Activated T-cell treated with anti-CD3 and anti-CD28 coated beads, Interleukin-2, amount 50 U/mL, for 4 hours (primary cell): ENCODE measurements around the gene CSNK2A2. TPM values are rescaled to one million over a fixed set of nuclear protein-coding genes. Genes with fewer than 3 reads are reported as not detected.
A peak's percentile ranks its signal among the peaks of the same experiment; 100 is the strongest.

ENCODE experiments used
- ATAC-seq, 2 donors: fragments of 200-7000 bp; cut with Tn5 transposase; one replicate each; pipeline ENCODE4 v1.10.0; 2021
- DNase-seq: peaks from one replicate; pipeline ENCODE4 v3.0.0-alpha.2; 2020
- H3K27me3 Mint-ChIP-seq: one replicate; pipeline ENCODE4 v1.8.0; 2021; ENCODE audit warnings: low read depth, mixed read lengths
- H3K36me3 Mint-ChIP-seq: one replicate; pipeline ENCODE4 v1.8.0; 2022; ENCODE audit warnings: mixed read lengths; ENCODE audit not compliant: insufficient read depth
- H3K4me1 Mint-ChIP-seq: one replicate; pipeline ENCODE4 v1.8.0; 2021; ENCODE audit warnings: low read depth, mixed read lengths
- H3K4me3 Mint-ChIP-seq: one replicate; pipeline ENCODE4 v1.8.0; 2021; ENCODE audit warnings: mild to moderate bottlenecking, moderate library complexity, mixed read lengths
- H3K9me3 Mint-ChIP-seq: one replicate; pipeline ENCODE4 v1.8.0; 2021; ENCODE audit warnings: mixed read lengths
- total RNA-seq, 3 donors: library from RNA; stranded (reverse); gene quantifications; one replicate each; pipeline ENCODE4 v1.2.1, GENCODE V29; 2021

The CSNK2A2 gene
- total RNA-seq, 3 donors from 2014 or later, result 94.9 to 100 (median 95.2) TPM

- Mint-ChIP-seq H3K4me1 (no peaks in the 10 kb centered on the region), H3K9me3 (peaks cover 10% of the 10 kb centered on the region), H3K4me3 (no peak overlapping the region), H3K36me3 (peaks cover 24% of the 10 kb centered on the region), H3K27me3 (no peaks in the 10 kb centered on the region)
- no peak for DNase-seq
- ATAC-seq, result no peak
Measured at GRCh38 chr16:58138852-58139251, 59.1 kb downstream of the CSNK2A2 start.

- Mint-ChIP-seq H3K4me1 (no peaks in the 10 kb centered on the region), H3K9me3 (peaks cover 10% of the 10 kb centered on the region), H3K4me3 (no peak overlapping the region), H3K36me3 (peaks cover 20% of the 10 kb centered on the region), H3K27me3 (no peaks in the 10 kb centered on the region)
- no peak for DNase-seq
- no peak for ATAC-seq
Measured at GRCh38 chr16:58137581-58137980, 60.3 kb downstream of the CSNK2A2 start.

GRCh38 chr16:58129097-58129936 is 68.6 kb downstream of the CSNK2A2 start, which contains the start of gene CFAP20:
Gene CFAP20, minus strand, starts transcription at chr16:58129381. Its CDS starts 266 bp downstream, at chr16:58129115.
- DNase-seq, result peak; percentile 94
- peaks cover 42% of the 10 kb centered on the region for H3K4me1 Mint-ChIP-seq
- H3K36me3 Mint-ChIP-seq, result no peaks in the 10 kb centered on the region
- no peaks in the 10 kb centered on the region for H3K9me3 Mint-ChIP-seq
- no peaks in the 10 kb centered on the region for H3K27me3 Mint-ChIP-seq
- peak within 1 kb of the TSS; percentile 83 for H3K4me3 Mint-ChIP-seq
- ATAC-seq, result peak; percentile 94

- Mint-ChIP-seq H3K27me3 (no peaks in the 10 kb centered on the region), H3K9me3 (no peaks in the 10 kb centered on the region), H3K36me3 (no peaks in the 10 kb centered on the region), H3K4me3 (peak overlapping the region; percentile 83), H3K4me1 (peaks cover 48% of the 10 kb centered on the region)
- DNase-seq (peak; percentile 6), ATAC-seq (peak; percentile 9 to 10)
Measured at GRCh38 chr16:58128711-58129096, 69.2 kb downstream of the CSNK2A2 start.

- Mint-ChIP-seq H3K4me3 (peak overlapping the region; percentile 83), H3K36me3 (no peaks in the 10 kb centered on the region), H3K9me3 (no peaks in the 10 kb centered on the region), H3K27me3 (no peaks in the 10 kb centered on the region), H3K4me1 (peaks cover 50% of the 10 kb centered on the region)
- no peak for ATAC-seq
- no peak for DNase-seq
Measured at GRCh38 chr16:58128181-58128631, 69.7 kb downstream of the CSNK2A2 start.

GRCh38 chr16:58127634-58128033 is 70.3 kb downstream of the CSNK2A2 start:
- H3K4me1 Mint-ChIP-seq, result peaks cover 51% of the 10 kb centered on the region
- DNase-seq, result no peak

GRCh38 chr16:58127033-58127556 is 70.8 kb downstream of the CSNK2A2 start:
- DNase-seq, result no peak
- ATAC-seq, result no peak
- peak overlapping the region; percentile 83 for H3K4me3 Mint-ChIP-seq
- H3K27me3 Mint-ChIP-seq, result no peaks in the 10 kb centered on the region
- H3K36me3 Mint-ChIP-seq, result no peaks in the 10 kb centered on the region
- H3K9me3 Mint-ChIP-seq, result no peaks in the 10 kb centered on the region
- peaks cover 53% of the 10 kb centered on the region for H3K4me1 Mint-ChIP-seq

More at GRCh38 chr16:58127634-58128033, 70.3 kb downstream of the CSNK2A2 start:
- peak overlapping the region; percentile 83 for H3K4me3 Mint-ChIP-seq
- no peaks in the 10 kb centered on the region for H3K27me3 Mint-ChIP-seq
- no peak for ATAC-seq
- no peaks in the 10 kb centered on the region for H3K9me3 Mint-ChIP-seq
- H3K36me3 Mint-ChIP-seq, result no peaks in the 10 kb centered on the region

GRCh38 chr16:58126451-58126961 is 71.4 kb downstream of the CSNK2A2 start:
- H3K4me3 Mint-ChIP-seq, result peak overlapping the region; percentile 83
- no peaks in the 10 kb centered on the region for H3K27me3 Mint-ChIP-seq
- ATAC-seq (no peak), DNase-seq (no peak)
- H3K36me3 Mint-ChIP-seq, result no peaks in the 10 kb centered on the region
- H3K9me3 Mint-ChIP-seq, result no peaks in the 10 kb centered on the region
- peaks cover 59% of the 10 kb centered on the region for H3K4me1 Mint-ChIP-seq

- H3K4me3 Mint-ChIP-seq, result peak overlapping the region; percentile 54
- H3K36me3 Mint-ChIP-seq, result no peaks in the 10 kb centered on the region
- H3K27me3 Mint-ChIP-seq, result no peaks in the 10 kb centered on the region
- H3K9me3 Mint-ChIP-seq, result no peaks in the 10 kb centered on the region
- DNase-seq (no peak), ATAC-seq (no peak)
- H3K4me1 Mint-ChIP-seq, result peaks cover 63% of the 10 kb centered on the region
Measured at GRCh38 chr16:58125781-58126335, 72.0 kb downstream of the CSNK2A2 start.

GRCh38 chr16:58125041-58125440 is 72.9 kb downstream of the CSNK2A2 start:
- peaks cover 71% of the 10 kb centered on the region for H3K4me1 Mint-ChIP-seq
- DNase-seq (no peak), ATAC-seq (no peak)
- H3K36me3 Mint-ChIP-seq, result no peaks in the 10 kb centered on the region
- H3K4me3 Mint-ChIP-seq, result no peak overlapping the region
- no peaks in the 10 kb centered on the region for H3K9me3 Mint-ChIP-seq
- H3K27me3 Mint-ChIP-seq, result no peaks in the 10 kb centered on the region

- peaks cover 71% of the 10 kb centered on the region for H3K4me1 Mint-ChIP-seq
- DNase-seq (no peak), ATAC-seq (no peak)
- H3K27me3 Mint-ChIP-seq, result no peaks in the 10 kb centered on the region
- H3K36me3 Mint-ChIP-seq, result no peaks in the 10 kb centered on the region
- no peak overlapping the region for H3K4me3 Mint-ChIP-seq
- H3K9me3 Mint-ChIP-seq, result no peaks in the 10 kb centered on the region
Measured at GRCh38 chr16:58124601-58124915, 73.3 kb downstream of the CSNK2A2 start.

GRCh38 chr16:58123896-58124600 is 73.9 kb downstream of the CSNK2A2 start:
- Mint-ChIP-seq H3K27me3 (no peaks in the 10 kb centered on the region), H3K4me1 (peaks cover 69% of the 10 kb centered on the region), H3K4me3 (no peak overlapping the region), H3K9me3 (no peaks in the 10 kb centered on the region), H3K36me3 (no peaks in the 10 kb centered on the region)
- ATAC-seq, result no peak
- no peak for DNase-seq

- Mint-ChIP-seq H3K4me1 (peaks cover 50% of the 10 kb centered on the region), H3K36me3 (peaks cover 4% of the 10 kb centered on the region), H3K4me3 (no peak overlapping the region), H3K27me3 (no peaks in the 10 kb centered on the region), H3K9me3 (no peaks in the 10 kb centered on the region)
- DNase-seq, result no peak
- no peak for ATAC-seq
Measured at GRCh38 chr16:58121132-58121531, 76.8 kb downstream of the CSNK2A2 start.

GRCh38 chr16:58120234-58120633 is 77.7 kb downstream of the CSNK2A2 start:
- ATAC-seq (no peak), DNase-seq (no peak)
- Mint-ChIP-seq H3K9me3 (no peaks in the 10 kb centered on the region), H3K4me1 (peaks cover 43% of the 10 kb centered on the region), H3K4me3 (no peak overlapping the region), H3K27me3 (no peaks in the 10 kb centered on the region), H3K36me3 (peaks cover 11% of the 10 kb centered on the region)
